Neuronal stem cell (in vitro differentiated cells): ENCODE data around the gene CLEC17A.
"Not testable (repeated sequence)": the region's sequence is repeated elsewhere in the genome, so short reads cannot be mapped to it uniquely, and the experiment has no call there.

ENCODE experiments used
- DNase-seq: peaks from one replicate; pipeline ENCODE4 v3.0.0-alpha.2; 2013; ENCODE audit warnings: low spot score
- H2AFZ ChIP-seq: one replicate; pipeline ENCODE4 v1.6.1; 2013; ENCODE audit warnings: mild to moderate bottlenecking, low read length, inconsistent platforms
- H2AK5ac ChIP-seq: 2 replicates; pipeline ENCODE4 v1.6.1; 2013; ENCODE audit warnings: low read depth, mild to moderate bottlenecking, inconsistent platforms, low read length, moderate library complexity, mixed read lengths
- H2BK120ac ChIP-seq: 2 replicates; pipeline ENCODE4 v1.6.1; 2013; ENCODE audit warnings: low read depth, mild to moderate bottlenecking, inconsistent platforms, low read length, moderate library complexity, mixed read lengths
- H2BK12ac ChIP-seq: one replicate; pipeline ENCODE4 v1.6.1; 2013; ENCODE audit warnings: low read length, inconsistent platforms
- H2BK15ac ChIP-seq: 2 replicates; pipeline ENCODE4 v1.6.1; 2013; ENCODE audit warnings: mild to moderate bottlenecking, low read length, inconsistent platforms, mixed read lengths
- H2BK5ac ChIP-seq: one replicate; pipeline ENCODE4 v1.6.1; 2013; ENCODE audit warnings: inconsistent platforms, mild to moderate bottlenecking, low read length, moderate library complexity
- H3K14ac ChIP-seq: one replicate; pipeline ENCODE4 v1.6.1; 2013; ENCODE audit warnings: low read length, inconsistent platforms
- H3K18ac ChIP-seq: 2 replicates; pipeline ENCODE4 v1.6.1; 2013; ENCODE audit warnings: low read length, inconsistent platforms
- H3K23ac ChIP-seq: 2 replicates; pipeline ENCODE4 v1.6.1; 2013; ENCODE audit warnings: low read depth, mild to moderate bottlenecking, mixed read lengths, low read length, inconsistent platforms; ENCODE audit not compliant: poor library complexity
- H3K27ac ChIP-seq: replicated peaks from 3 replicates; pipeline ENCODE4 v1.5.1; 2013; ENCODE audit warnings: low read length, inconsistent platforms
- H3K27me3 ChIP-seq, 3 experiments: 2 replicates each; pipeline ENCODE4 v1.6.1; 2013; ENCODE audit warnings: low read length in 3 of 3, mild to moderate bottlenecking in 2 of 3, inconsistent platforms in 1 of 3, low read depth in 1 of 3, mixed read lengths in 1 of 3, moderate library complexity in 1 of 3; ENCODE audit not compliant: control insufficient read depth in 3 of 3, insufficient read depth in 3 of 3
- H3K36me3 ChIP-seq, 2 donors: replicated peaks in 1 of 2; 2 replicates each; pipeline ENCODE4 v1.6.1; 2013; ENCODE audit warnings: low read length in 2 of 2; ENCODE audit not compliant: control insufficient read depth in 2 of 2, insufficient read depth in 2 of 2
- H3K4ac ChIP-seq: 2 replicates; pipeline ENCODE4 v1.6.1; 2013; ENCODE audit warnings: inconsistent platforms, mild to moderate bottlenecking, low read length, moderate library complexity
- H3K4me1 ChIP-seq, 2 donors: 1 replicate in 1 of 2; 2 replicates in 1 of 2; pipeline ENCODE4 v1.6.1; 2013; ENCODE audit warnings: low read length in 2 of 2, low read depth in 1 of 2; ENCODE audit not compliant: control insufficient read depth in 2 of 2, insufficient read depth in 1 of 2
- H3K4me2 ChIP-seq: one replicate; pipeline ENCODE4 v1.6.1; 2013; ENCODE audit warnings: mild to moderate bottlenecking, low read length, inconsistent platforms; ENCODE audit not compliant: insufficient read depth, poor library complexity, severe bottlenecking
- H3K4me3 ChIP-seq, 2 donors: 2 replicates each; pipeline ENCODE4 v1.5.1; 2013; ENCODE audit warnings: low read length in 2 of 2, mild to moderate bottlenecking in 2 of 2, inconsistent platforms in 1 of 2, moderate library complexity in 1 of 2
- H3K79me1 ChIP-seq: one replicate; pipeline ENCODE4 v1.6.1; 2013; ENCODE audit warnings: low read depth, mild to moderate bottlenecking, inconsistent platforms, low read length, moderate library complexity
- H3K9ac ChIP-seq: one replicate; pipeline ENCODE4 v1.6.1; 2013; ENCODE audit warnings: mild to moderate bottlenecking, low read depth, low read length, inconsistent platforms; ENCODE audit not compliant: poor library complexity
- H3K9me3 ChIP-seq, 2 donors: replicated peaks in 1 of 2; 2 replicates each; pipeline versions ENCODE3 to v1.6.1; 2013; ENCODE audit warnings: low read length in 2 of 2, mild to moderate bottlenecking in 2 of 2, inconsistent platforms in 1 of 2, low read depth in 1 of 2, mixed read lengths in 1 of 2, moderate library complexity in 1 of 2; ENCODE audit not compliant: control insufficient read depth in 2 of 2, insufficient read depth in 1 of 2
- H4K8ac ChIP-seq: one replicate; pipeline ENCODE4 v1.6.1; 2013; ENCODE audit warnings: low read depth, mild to moderate bottlenecking, inconsistent platforms, low read length, moderate library complexity
- H4K91ac ChIP-seq: one replicate; pipeline ENCODE4 v1.6.1; 2013; ENCODE audit warnings: low read length, low read depth, mild to moderate bottlenecking, inconsistent platforms; ENCODE audit not compliant: poor library complexity
- WGBS, 2 donors: extraction: QIAGEN DNeasy Blood & Tissue Kit; methylation state at CpG; one replicate each; pipeline ENCODE4 v1.1.7; 2013; ENCODE audit warnings: missing lambda C conversion rate in 2 of 2, mixed read lengths in 1 of 2; ENCODE audit not compliant: insufficient read length in 2 of 2, insufficient replicate concordance in 1 of 2; ENCODE audit errors: extremely low coverage in 2 of 2; 5-methylcytosine and 5-hydroxymethylcytosine counted together

The CLEC17A gene

GRCh38 chr19:14613399-14614098 lies 30.7 kb downstream of the CLEC17A start:
- not testable (repeated sequence) for H3K27me3 ChIP-seq, H3K79me1 ChIP-seq, H2AFZ ChIP-seq, H3K36me3 ChIP-seq, H2BK120ac ChIP-seq, H3K4me1 ChIP-seq, H3K4ac ChIP-seq, DNase-seq, H3K14ac ChIP-seq, H3K4me3 ChIP-seq, H2BK12ac ChIP-seq, H3K4me2 ChIP-seq, H2AK5ac ChIP-seq, H4K91ac ChIP-seq, H2BK15ac ChIP-seq, H3K27ac ChIP-seq, H3K18ac ChIP-seq, H2BK5ac ChIP-seq, H4K8ac ChIP-seq, H3K9ac ChIP-seq
- Histone ChIP-seq H3K23ac (peak overlapping the region; percentile 65), H3K9me3 (peaks cover 0 to 13% of the 10 kb centered on the region in 2 donors)
- WGBS, 2 donors: no CpG with 5 or more reads among the region's 14 CpGs

GRCh38 chr19:14614099-14614412 lies 31.2 kb downstream of the CLEC17A start:
- Histone ChIP-seq H2BK5ac (no peak overlapping the region), H2BK120ac (no peak overlapping the region), H3K18ac (no peak overlapping the region), H3K9me3 (peaks cover 3 to 13% of the 10 kb centered on the region in 2 donors), H2BK15ac (no peak overlapping the region), H3K4me2 (no peak overlapping the region), H2BK12ac (no peak overlapping the region), H3K23ac (peak overlapping the region; percentile 65), H4K8ac (no peak overlapping the region), H3K27ac (no peak overlapping the region), H3K4ac (no peak overlapping the region), H2AFZ (no peak overlapping the region), H3K36me3 (no peaks in the 10 kb centered on the region), H2AK5ac (no peak overlapping the region), H3K14ac (no peak overlapping the region), H3K4me1 (no peaks in the 10 kb centered on the region), H4K91ac (no peak overlapping the region), H3K27me3 (no peaks in the 10 kb centered on the region), H3K4me3 (no peak overlapping the region), H3K79me1 (no peaks in the 10 kb centered on the region), H3K9ac (no peak overlapping the region)
- no peak for DNase-seq
- no CpG with 5 or more reads among the region's 4 CpGs for WGBS, 2 donors

- H2BK15ac ChIP-seq: no peak overlapping the region
- no peak overlapping the region for H4K8ac ChIP-seq
- no peaks in the 10 kb centered on the region for H3K79me1 ChIP-seq
- H3K14ac ChIP-seq: no peak overlapping the region
- H3K18ac ChIP-seq: no peak overlapping the region
- DNase-seq: no peak
- H3K23ac ChIP-seq: no peak overlapping the region
- no peak overlapping the region for H2BK12ac ChIP-seq
- no peak overlapping the region for H2AFZ ChIP-seq
- no CpG with 5 or more reads among the region's 8 CpGs for WGBS, 2 donors
- no peak overlapping the region for H3K27ac ChIP-seq
- H3K4me3 ChIP-seq: no peak overlapping the region
- no peak overlapping the region for H3K4ac ChIP-seq
- H3K9ac ChIP-seq: no peak overlapping the region
- H2BK5ac ChIP-seq: no peak overlapping the region
- H3K27me3 ChIP-seq: no peaks in the 10 kb centered on the region
- no peak overlapping the region for H3K4me2 ChIP-seq
- no peaks in the 10 kb centered on the region for H3K4me1 ChIP-seq
- H3K36me3 ChIP-seq: no peaks in the 10 kb centered on the region
- no peak overlapping the region for H4K91ac ChIP-seq
- no peak overlapping the region for H2AK5ac ChIP-seq
- H2BK120ac ChIP-seq: no peak overlapping the region
- H3K9me3 ChIP-seq: peaks cover 9 to 14% of the 10 kb centered on the region in 2 donors
Observed at GRCh38 chr19:14615623-14616022, 32.7 kb downstream of the CLEC17A start.

GRCh38 chr19:14616407-14616806 lies 33.5 kb downstream of the CLEC17A start:
- Histone ChIP-seq H3K4ac (no peak overlapping the region), H4K91ac (no peak overlapping the region), H4K8ac (no peak overlapping the region), H2AFZ (no peak overlapping the region), H3K9ac (no peak overlapping the region), H3K4me1 (no peaks in the 10 kb centered on the region), H2BK5ac (no peak overlapping the region), H2AK5ac (no peak overlapping the region), H3K79me1 (no peaks in the 10 kb centered on the region), H3K36me3 (no peaks in the 10 kb centered on the region), H2BK12ac (no peak overlapping the region), H2BK120ac (no peak overlapping the region), H3K27ac (no peak overlapping the region), H3K9me3 (peaks cover 9 to 14% of the 10 kb centered on the region in 2 donors), H3K18ac (no peak overlapping the region), H2BK15ac (no peak overlapping the region), H3K4me3 (no peak overlapping the region), H3K14ac (no peak overlapping the region), H3K23ac (no peak overlapping the region), H3K27me3 (no peaks in the 10 kb centered on the region), H3K4me2 (no peak overlapping the region)
- WGBS, 2 donors: no CpG with 5 or more reads among the region's 3 CpGs
- DNase-seq: no peak
